HepG2 (cell line): ENCODE results near the gene OSGIN1. TPM values are rescaled to one million over a fixed set of nuclear protein-coding genes. Genes with fewer than 3 reads are reported as not detected.

Source experiments
- AGO2 ChIP-seq: fragments of 200-400 bp; formaldehyde crosslinking; optimal IDR thresholded peaks from 2 replicates; pipeline ENCODE3; 2017; ENCODE audit warnings: mild to moderate bottlenecking, low read depth, low read length, moderate library complexity
- ARNT ChIP-seq: fragments of 450-650 bp; IDR thresholded peaks from 2 replicates; pipeline ENCODE4 v1.6.1; 2017
- BORCS8-MEF2B ChIP-seq: sonication (generic); formaldehyde crosslinking; IDR thresholded peaks from 2 replicates; pipeline ENCODE4 v1.8.0; 2022; ENCODE audit warnings: mild to moderate bottlenecking, missing genetic modification reagents
- CCAR2 ChIP-seq: fragments of 200-400 bp; formaldehyde crosslinking; optimal IDR thresholded peaks from 2 replicates; pipeline ENCODE3; 2018; ENCODE audit warnings: low read depth, mild to moderate bottlenecking, low read length, moderate library complexity
- ELF1 ChIP-seq: sonication (generic); formaldehyde crosslinking; IDR thresholded peaks from 2 replicates; pipeline ENCODE4 v1.4.0; 2020; ENCODE audit warnings: missing genetic modification reagents
- FLYWCH1 ChIP-seq: sonication (generic); formaldehyde crosslinking; IDR thresholded peaks from 2 replicates; pipeline ENCODE4 v1.8.1; 2023; ENCODE audit warnings: mild to moderate bottlenecking, missing genetic modification reagents
- HNF4A ChIP-seq: sonication (generic); formaldehyde crosslinking; IDR thresholded peaks from 2 replicates; pipeline ENCODE4 v1.4.0; 2020; ENCODE audit warnings: missing genetic modification reagents
- JUNB ChIP-seq: sonication (generic); formaldehyde crosslinking; IDR thresholded peaks from 2 replicates; pipeline ENCODE4 v1.8.0; 2022; ENCODE audit warnings: missing genetic modification reagents, mild to moderate bottlenecking, borderline replicate concordance
- POLR2G ChIP-seq: fragments of 200-400 bp; formaldehyde crosslinking; IDR thresholded peaks from 2 replicates; pipeline ENCODE4 v1.6.1; 2018; ENCODE audit warnings: mild to moderate bottlenecking, low read depth, low read length, moderate library complexity
- PPARG ChIP-seq: conservative IDR thresholded peaks from 2 replicates; pipeline ENCODE4 v1.6.1; 2016; ENCODE audit warnings: missing biosample characterization, missing genetic modification reagents
- RCOR2 ChIP-seq: IDR thresholded peaks from 2 replicates; pipeline ENCODE4 v1.6.1; 2016; ENCODE audit warnings: missing biosample characterization, missing genetic modification reagents
- REXO4 ChIP-seq: sonication (generic); formaldehyde crosslinking; IDR thresholded peaks from 2 replicates; pipeline ENCODE4 v1.8.0; 2022; ENCODE audit warnings: missing genetic modification reagents, mild to moderate bottlenecking, borderline replicate concordance
- SMAD3 ChIP-seq: sonication (generic); formaldehyde crosslinking; IDR thresholded peaks from 2 replicates; pipeline ENCODE4 v1.4.0; 2020; ENCODE audit warnings: missing genetic modification reagents
- TEAD2 ChIP-seq: sonication (generic); formaldehyde crosslinking; IDR thresholded peaks from 2 replicates; pipeline ENCODE4 v1.9.0; 2021; ENCODE audit warnings: missing genetic modification reagents
- TGIF2 ChIP-seq: IDR thresholded peaks from 2 replicates; pipeline ENCODE4 v1.6.1; 2016; ENCODE audit warnings: control low read depth, missing compliant biosample characterization
- ZMAT3 ChIP-seq: sonication (generic); formaldehyde crosslinking; conservative IDR thresholded peaks from 2 replicates; pipeline ENCODE4 v1.7.0; 2021; ENCODE audit warnings: missing genetic modification reagents
- ZNF101 ChIP-seq: sonication (generic); formaldehyde crosslinking; IDR thresholded peaks from 2 replicates; pipeline ENCODE4 v1.4.0; 2020; ENCODE audit warnings: mild to moderate bottlenecking, low read depth, missing genetic modification reagents, borderline replicate concordance
- ZNF207 ChIP-seq: fragments of 450-650 bp; IDR thresholded peaks from 2 replicates; pipeline ENCODE4 v1.6.1; 2016; ENCODE audit warnings: antibody characterized with exemption, borderline replicate concordance
- ZNF331 ChIP-seq: sonication (generic); formaldehyde crosslinking; IDR thresholded peaks from 2 replicates; pipeline ENCODE4 v1.4.0; 2020; ENCODE audit warnings: missing genetic modification reagents
- ZNF430 ChIP-seq: sonication (generic); formaldehyde crosslinking; IDR thresholded peaks from 2 replicates; pipeline ENCODE4 v1.9.0; 2021; ENCODE audit warnings: mild to moderate bottlenecking, missing genetic modification reagents
- ZNF720 ChIP-seq: sonication (generic); formaldehyde crosslinking; IDR thresholded peaks from 2 replicates; pipeline ENCODE4 v1.4.0; 2020; ENCODE audit warnings: missing genetic modification reagents
- ZNF879 ChIP-seq: sonication (generic); formaldehyde crosslinking; IDR thresholded peaks from 2 replicates; pipeline ENCODE4 v1.8.1; 2023; ENCODE audit warnings: missing genetic modification reagents
- polyA plus RNA-seq, 8 experiments: library from polyadenylated mRNA; depleted of rRNA in 3 of 8; stranded (reverse) in 7 of 8; unstranded in 1 of 8; fragments of >200 nt; fragmentation: Illumina TruSeq in 4 of 8; extraction: Trizol in 4 of 8; gene quantifications; 2 replicates each; pipeline versions ENCODE4 v1.2.1 to v1.2.3, GENCODE V29; 2011 to 2016; ENCODE audit warnings: low read depth in 4 of 8, missing spikeins in 1 of 8, mixed read lengths in 1 of 8; ENCODE audit not compliant: insufficient read depth in 1 of 8
- total RNA-seq, 5 experiments: library from RNA; depleted of rRNA; stranded (reverse); fragments of >200 nt; fragmentation: Illumina TruSeq; extraction: Trizol; gene quantifications; 2 replicates each; pipeline ENCODE4 v1.2.3, GENCODE V29; 2016; ENCODE audit warnings: low read depth in 1 of 5
- TF ChIP-seq, protein P1 (sequence below): sonication (generic); formaldehyde crosslinking; IDR thresholded peaks from 2 replicates; pipeline ENCODE4 v1.5.0; 2020; ENCODE audit warnings: mild to moderate bottlenecking, missing genetic modification reagents
- TF ChIP-seq, protein P2 (sequence below): conservative IDR thresholded peaks from 2 replicates; pipeline ENCODE4 v1.6.1; 2018; ENCODE audit warnings: missing genetic modification reagents
- TF ChIP-seq, protein P3 (sequence below): sonication (generic); formaldehyde crosslinking; conservative IDR thresholded peaks from 2 replicates; pipeline ENCODE4 v1.4.0; 2020; ENCODE audit warnings: mild to moderate bottlenecking, missing genetic modification reagents, moderate library complexity

Gene OSGIN1
- total and polyA plus RNA-seq, 2 of the 13 experiments (the other 11 are each of a cell fraction or from before 2014, with no cell fraction given), result 20.5 to 27.1 TPM

DNA sequence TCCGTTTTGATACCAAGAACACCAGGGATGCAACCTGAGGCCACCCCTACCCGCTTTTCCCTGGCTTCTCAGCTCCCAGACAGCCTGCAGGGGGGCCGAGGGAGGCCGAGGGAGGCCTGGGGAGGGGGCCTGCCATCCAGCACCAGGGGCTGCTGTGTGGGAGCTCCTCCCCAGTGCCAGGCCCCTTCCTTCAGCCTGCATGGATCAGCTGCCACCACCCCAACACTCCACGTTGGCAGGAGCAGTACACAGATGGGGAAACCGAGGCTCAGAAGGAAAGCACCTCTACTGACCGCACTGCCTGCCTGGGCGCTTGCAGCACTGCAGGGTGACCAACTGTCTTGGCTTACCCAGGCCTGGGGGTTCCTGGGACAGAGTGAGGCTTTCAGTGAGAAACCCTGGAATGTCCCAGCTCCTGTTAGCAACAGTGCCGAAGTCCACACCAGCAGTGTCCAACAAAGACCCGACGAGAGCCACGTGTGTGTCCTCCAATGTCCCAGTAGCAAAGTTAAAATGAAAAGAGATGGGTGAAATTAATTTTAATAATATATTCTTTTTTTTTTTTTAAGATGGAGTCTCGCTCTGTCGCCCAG is 5.3 kb upstream of the OSGIN1 start (continued):
- TF ChIP-seq FLYWCH1 (no peak), ARNT (no peak), PPARG (CRISPR knock-in tag) (no peak), ELF1 (CRISPR knock-in tag) (no peak), ZNF207 (no peak), RCOR2 (CRISPR knock-in tag) (no peak), ZNF879 (CRISPR knock-in tag) (no peak), SMAD3 (CRISPR knock-in tag) (no peak), POLR2G (no peak), ZNF331 (CRISPR knock-in tag) (0 out of 2 replicates have a peak, but pooled peaks have one; percentile 28), JUNB (CRISPR knock-in tag) (no peak), HNF4A (peak; percentile 86), CCAR2 (no peak), REXO4 (no peak), ZNF101 (no peak), ZMAT3 (CRISPR knock-in tag) (no peak), ZNF720 (CRISPR knock-in tag) (no peak), BORCS8-MEF2B (CRISPR knock-in tag) (no peak), ZNF430 (CRISPR knock-in tag) (no peak), TGIF2 (CRISPR knock-in tag) (peak; percentile 46; the same call in 1 of the 2 replicates), TEAD2 (CRISPR knock-in tag) (no peak), AGO2 (no peak)
- TF ChIP-seq, protein P1, sequence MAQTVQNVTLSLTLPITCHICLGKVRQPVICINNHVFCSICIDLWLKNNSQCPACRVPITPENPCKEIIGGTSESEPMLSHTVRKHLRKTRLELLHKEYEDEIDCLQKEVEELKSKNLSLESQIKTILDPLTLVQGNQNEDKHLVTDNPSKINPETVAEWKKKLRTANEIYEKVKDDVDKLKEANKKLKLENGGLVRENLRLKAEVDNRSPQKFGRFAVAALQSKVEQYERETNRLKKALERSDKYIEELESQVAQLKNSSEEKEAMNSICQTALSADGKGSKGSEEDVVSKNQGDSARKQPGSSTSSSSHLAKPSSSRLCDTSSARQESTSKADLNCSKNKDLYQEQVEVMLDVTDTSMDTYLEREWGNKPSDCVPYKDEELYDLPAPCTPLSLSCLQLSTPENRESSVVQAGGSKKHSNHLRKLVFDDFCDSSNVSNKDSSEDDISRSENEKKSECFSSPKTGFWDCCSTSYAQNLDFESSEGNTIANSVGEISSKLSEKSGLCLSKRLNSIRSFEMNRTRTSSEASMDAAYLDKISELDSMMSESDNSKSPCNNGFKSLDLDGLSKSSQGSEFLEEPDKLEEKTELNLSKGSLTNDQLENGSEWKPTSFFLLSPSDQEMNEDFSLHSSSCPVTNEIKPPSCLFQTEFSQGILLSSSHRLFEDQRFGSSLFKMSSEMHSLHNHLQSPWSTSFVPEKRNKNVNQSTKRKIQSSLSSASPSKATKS, result no peak
- TF ChIP-seq, protein P2, sequence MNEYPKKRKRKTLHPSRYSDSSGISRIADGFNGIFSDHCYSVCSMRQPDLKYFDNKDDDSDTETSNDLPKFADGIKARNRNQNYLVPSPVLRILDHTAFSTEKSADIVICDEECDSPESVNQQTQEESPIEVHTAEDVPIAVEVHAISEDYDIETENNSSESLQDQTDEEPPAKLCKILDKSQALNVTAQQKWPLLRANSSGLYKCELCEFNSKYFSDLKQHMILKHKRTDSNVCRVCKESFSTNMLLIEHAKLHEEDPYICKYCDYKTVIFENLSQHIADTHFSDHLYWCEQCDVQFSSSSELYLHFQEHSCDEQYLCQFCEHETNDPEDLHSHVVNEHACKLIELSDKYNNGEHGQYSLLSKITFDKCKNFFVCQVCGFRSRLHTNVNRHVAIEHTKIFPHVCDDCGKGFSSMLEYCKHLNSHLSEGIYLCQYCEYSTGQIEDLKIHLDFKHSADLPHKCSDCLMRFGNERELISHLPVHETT, result no peak
- TF ChIP-seq, protein P3, sequence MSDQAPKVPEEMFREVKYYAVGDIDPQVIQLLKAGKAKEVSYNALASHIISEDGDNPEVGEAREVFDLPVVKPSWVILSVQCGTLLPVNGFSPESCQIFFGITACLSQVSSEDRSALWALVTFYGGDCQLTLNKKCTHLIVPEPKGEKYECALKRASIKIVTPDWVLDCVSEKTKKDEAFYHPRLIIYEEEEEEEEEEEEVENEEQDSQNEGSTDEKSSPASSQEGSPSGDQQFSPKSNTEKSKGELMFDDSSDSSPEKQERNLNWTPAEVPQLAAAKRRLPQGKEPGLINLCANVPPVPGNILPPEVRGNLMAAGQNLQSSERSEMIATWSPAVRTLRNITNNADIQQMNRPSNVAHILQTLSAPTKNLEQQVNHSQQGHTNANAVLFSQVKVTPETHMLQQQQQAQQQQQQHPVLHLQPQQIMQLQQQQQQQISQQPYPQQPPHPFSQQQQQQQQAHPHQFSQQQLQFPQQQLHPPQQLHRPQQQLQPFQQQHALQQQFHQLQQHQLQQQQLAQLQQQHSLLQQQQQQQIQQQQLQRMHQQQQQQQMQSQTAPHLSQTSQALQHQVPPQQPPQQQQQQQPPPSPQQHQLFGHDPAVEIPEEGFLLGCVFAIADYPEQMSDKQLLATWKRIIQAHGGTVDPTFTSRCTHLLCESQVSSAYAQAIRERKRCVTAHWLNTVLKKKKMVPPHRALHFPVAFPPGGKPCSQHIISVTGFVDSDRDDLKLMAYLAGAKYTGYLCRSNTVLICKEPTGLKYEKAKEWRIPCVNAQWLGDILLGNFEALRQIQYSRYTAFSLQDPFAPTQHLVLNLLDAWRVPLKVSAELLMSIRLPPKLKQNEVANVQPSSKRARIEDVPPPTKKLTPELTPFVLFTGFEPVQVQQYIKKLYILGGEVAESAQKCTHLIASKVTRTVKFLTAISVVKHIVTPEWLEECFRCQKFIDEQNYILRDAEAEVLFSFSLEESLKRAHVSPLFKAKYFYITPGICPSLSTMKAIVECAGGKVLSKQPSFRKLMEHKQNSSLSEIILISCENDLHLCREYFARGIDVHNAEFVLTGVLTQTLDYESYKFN (CRISPR knock-in tag), result peak; percentile 63
